Fibroblast of peridontal ligament (primary cell): Measurements from ENCODE around the gene GAA.
"Not testable (repeated sequence)": the region's sequence is repeated elsewhere in the genome, so short reads cannot be mapped to it uniquely, and the experiment has no call there.

Source experiments
- DNase-seq: peaks from one replicate; pipeline ENCODE4 v3.0.0-alpha.2; 2010; ENCODE audit errors: extremely low read depth

The GAA gene

GRCh38 chr17:80145076-80146075 is 44.0 kb downstream of the GAA start:
- no peak for DNase-seq

GRCh38 chr17:80146121-80147034 is 45.0 kb downstream of the GAA start:
- DNase-seq: peak; percentile 38

GRCh38 chr17:80147035-80147822 is 45.8 kb downstream of the GAA start, which contains the start of gene EIF4A3:
Gene EIF4A3 (minus strand): TSS chr17:80147128. CDS start chr17:80146961, 167 bp downstream.
- DNase-seq: peak; percentile 99

- DNase-seq: peak; percentile 73
These were observed 50.0 kb downstream of the GAA start for GRCh38 chr17:80151333-80151732.

GRCh38 chr17:80152081-80152702 is 50.8 kb downstream of the GAA start:
- peak; percentile 10 for DNase-seq

- no peak for DNase-seq
These were observed 51.6 kb downstream of the GAA start for GRCh38 chr17:80153004-80153403.

- DNase-seq: no peak
These were observed 52.8 kb downstream of the GAA start for GRCh38 chr17:80154166-80154565.

GRCh38 chr17:80155600-80155999 is 54.2 kb downstream of the GAA start:
- not testable (repeated sequence) for DNase-seq

GRCh38 chr17:80158846-80159245 is 57.5 kb downstream of the GAA start:
- no peak for DNase-seq

- no peak for DNase-seq
These were observed 59.2 kb downstream of the GAA start for GRCh38 chr17:80160536-80160935.

- no peak for DNase-seq
These were observed 62.0 kb downstream of the GAA start for GRCh38 chr17:80163336-80163735.

- DNase-seq: no peak
These were observed 62.8 kb downstream of the GAA start for GRCh38 chr17:80164185-80164584.

GRCh38 chr17:80166446-80166845 is 65.1 kb downstream of the GAA start:
- no peak for DNase-seq

- no peak for DNase-seq
These were observed 67.0 kb downstream of the GAA start for GRCh38 chr17:80168371-80168770.

- DNase-seq: no peak
These were observed 67.7 kb downstream of the GAA start for GRCh38 chr17:80169107-80169506.
